ENCODE measurements around the gene SERPINA5.
"Not testable (repeated sequence)": the region's sequence is repeated elsewhere in the genome, so short reads cannot be mapped to it uniquely, and the experiment has no call there.

SERPINA5 gene

GRCh38 chr14:94575730-94576585 lies 5.3 kb upstream of the SERPINA5 start:
- no peak for DNase-seq (ENCODE audit: low read depth in 3 of 3)

- DNase-seq (ENCODE audit: low read depth in 3 of 3) = not testable (repeated sequence)
Observed at GRCh38 chr14:94577472-94577871, 3.8 kb upstream of the SERPINA5 start.

- DNase-seq (ENCODE audit: low read depth in 3 of 3) = no peak
Observed at GRCh38 chr14:94578712-94579111, 2.5 kb upstream of the SERPINA5 start.

- DNase-seq (ENCODE audit: low read depth in 3 of 3) = no peak
Observed at GRCh38 chr14:94582199-94582750, 1.0 kb downstream of the SERPINA5 start.

GRCh38 chr14:94582851-94583250 lies 1.6 kb downstream of the SERPINA5 start:
- DNase-seq (ENCODE audit: low read depth in 3 of 3) = no peak

- DNase-seq (ENCODE audit: low read depth in 3 of 3) = no peak
Observed at GRCh38 chr14:94583557-94583956, 2.3 kb downstream of the SERPINA5 start.

- no peak for DNase-seq (ENCODE audit: low read depth in 3 of 3)
Observed at GRCh38 chr14:94584591-94585280, 3.5 kb downstream of the SERPINA5 start.

GRCh38 chr14:94586635-94587034 lies 5.4 kb downstream of the SERPINA5 start:
- DNase-seq (ENCODE audit: low read depth in 3 of 3) = no peak

- no peak for DNase-seq (ENCODE audit: low read depth in 3 of 3)
Observed at GRCh38 chr14:94588311-94588710, 7.1 kb downstream of the SERPINA5 start.

GRCh38 chr14:94591073-94591472 lies 9.8 kb downstream of the SERPINA5 start:
- no peak for DNase-seq (ENCODE audit: low read depth in 3 of 3)

GRCh38 chr14:94591871-94592270 lies 10.6 kb downstream of the SERPINA5 start:
- no peak for DNase-seq (ENCODE audit: low read depth in 3 of 3)

- DNase-seq (ENCODE audit: low read depth in 3 of 3) = no peak
Observed at GRCh38 chr14:94592457-94592856, 11.2 kb downstream of the SERPINA5 start.

GRCh38 chr14:94593376-94593748 lies 12.1 kb downstream of the SERPINA5 start:
- DNase-seq (ENCODE audit: low read depth in 3 of 3) = no peak

GRCh38 chr14:94593749-94594431 lies 12.7 kb downstream of the SERPINA5 start:
- DNase-seq (ENCODE audit: low read depth in 3 of 3) = no peak

- DNase-seq (ENCODE audit: low read depth in 3 of 3) = no peak
Observed at GRCh38 chr14:94594441-94594840, 13.2 kb downstream of the SERPINA5 start.

- DNase-seq (ENCODE audit: low read depth in 3 of 3) = no peak
Observed at GRCh38 chr14:94595912-94596311, 14.7 kb downstream of the SERPINA5 start.

GRCh38 chr14:94596361-94596760 lies 15.1 kb downstream of the SERPINA5 start:
- no peak for DNase-seq (ENCODE audit: low read depth in 3 of 3)

GRCh38 chr14:94597788-94598187 lies 16.6 kb downstream of the SERPINA5 start:
- no peak for DNase-seq (ENCODE audit: low read depth in 3 of 3)

GRCh38 chr14:94598506-94598815 lies 17.2 kb downstream of the SERPINA5 start:
- no peak for DNase-seq (ENCODE audit: low read depth in 3 of 3)

GRCh38 chr14:94598816-94599655 lies 17.8 kb downstream of the SERPINA5 start:
- no peak for DNase-seq (ENCODE audit: low read depth in 3 of 3)

GRCh38 chr14:94599656-94600004 lies 18.4 kb downstream of the SERPINA5 start:
- DNase-seq (ENCODE audit: low read depth in 3 of 3) = no peak

GRCh38 chr14:94600148-94600545 lies 18.9 kb downstream of the SERPINA5 start:
- DNase-seq (ENCODE audit: low read depth in 3 of 3) = no peak

All from stimulated activated CD4-positive, alpha-beta T cell treated with anti-CD3 and anti-CD28 coated beads, TNF-alpha, amount 100 ng/mL, for 48 hours (primary cell).